ENCODE measurements around the gene PRSS22. TPM values are rescaled to one million over a fixed set of nuclear protein-coding genes. Genes with fewer than 3 reads are reported as not detected.

Gene PRSS22
- total RNA-seq, 1 donor from 2014 or later: not detected

DNA sequence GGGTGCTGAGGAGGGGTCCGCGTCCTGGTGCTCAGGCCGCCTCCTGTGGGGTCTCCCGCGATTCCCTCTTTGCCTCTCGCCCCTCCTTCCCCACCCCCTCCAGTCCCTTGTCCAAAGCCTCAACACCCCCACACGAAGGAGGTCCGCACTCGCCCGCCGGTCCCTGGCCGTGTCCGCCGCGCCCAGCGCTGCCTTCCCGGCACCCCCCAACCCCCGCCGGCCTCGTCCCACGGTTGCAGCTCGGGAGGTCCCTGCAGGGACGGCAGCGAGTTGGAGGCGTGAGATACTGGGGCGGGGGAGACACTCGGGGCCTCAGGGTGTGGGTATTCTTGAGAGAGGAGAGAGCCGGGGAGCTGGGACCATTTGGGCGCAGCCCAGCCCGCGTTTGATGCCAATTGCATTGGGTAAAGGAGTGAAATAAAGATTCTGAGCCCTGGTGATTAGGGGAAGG is 25.5 kb upstream of the PRSS22 start:
- TF ChIP-seq, protein P1, sequence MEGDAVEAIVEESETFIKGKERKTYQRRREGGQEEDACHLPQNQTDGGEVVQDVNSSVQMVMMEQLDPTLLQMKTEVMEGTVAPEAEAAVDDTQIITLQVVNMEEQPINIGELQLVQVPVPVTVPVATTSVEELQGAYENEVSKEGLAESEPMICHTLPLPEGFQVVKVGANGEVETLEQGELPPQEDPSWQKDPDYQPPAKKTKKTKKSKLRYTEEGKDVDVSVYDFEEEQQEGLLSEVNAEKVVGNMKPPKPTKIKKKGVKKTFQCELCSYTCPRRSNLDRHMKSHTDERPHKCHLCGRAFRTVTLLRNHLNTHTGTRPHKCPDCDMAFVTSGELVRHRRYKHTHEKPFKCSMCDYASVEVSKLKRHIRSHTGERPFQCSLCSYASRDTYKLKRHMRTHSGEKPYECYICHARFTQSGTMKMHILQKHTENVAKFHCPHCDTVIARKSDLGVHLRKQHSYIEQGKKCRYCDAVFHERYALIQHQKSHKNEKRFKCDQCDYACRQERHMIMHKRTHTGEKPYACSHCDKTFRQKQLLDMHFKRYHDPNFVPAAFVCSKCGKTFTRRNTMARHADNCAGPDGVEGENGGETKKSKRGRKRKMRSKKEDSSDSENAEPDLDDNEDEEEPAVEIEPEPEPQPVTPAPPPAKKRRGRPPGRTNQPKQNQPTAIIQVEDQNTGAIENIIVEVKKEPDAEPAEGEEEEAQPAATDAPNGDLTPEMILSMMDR (IDR thresholded peaks at IDR 0.05): peak in 1 of 3 experiments; percentile 1
- Histone ChIP-seq H3K36me3 (peaks cover 0 to under 1% of the 10 kb centered on the region in 2 donors), H3K9me3 (no peaks in the 10 kb centered on the region), H3K4me3 (peak overlapping the region; percentile 64 to 86), H3K27me3 (no peaks in the 10 kb centered on the region), H3K4me1 (peaks cover 0 to 5% of the 10 kb centered on the region in 2 donors), H3K27ac (peak overlapping the region; percentile 91 to 94)
- intact Hi-C loops (cut with DNase I): loop anchor here (2.0 kb wide), 1 partner anchor 137 kb away; the partner anchor contains the start of gene TNFRSF12A
- DNase-seq (ENCODE audit: low spot score in 2 of 2): no peak

DNA sequence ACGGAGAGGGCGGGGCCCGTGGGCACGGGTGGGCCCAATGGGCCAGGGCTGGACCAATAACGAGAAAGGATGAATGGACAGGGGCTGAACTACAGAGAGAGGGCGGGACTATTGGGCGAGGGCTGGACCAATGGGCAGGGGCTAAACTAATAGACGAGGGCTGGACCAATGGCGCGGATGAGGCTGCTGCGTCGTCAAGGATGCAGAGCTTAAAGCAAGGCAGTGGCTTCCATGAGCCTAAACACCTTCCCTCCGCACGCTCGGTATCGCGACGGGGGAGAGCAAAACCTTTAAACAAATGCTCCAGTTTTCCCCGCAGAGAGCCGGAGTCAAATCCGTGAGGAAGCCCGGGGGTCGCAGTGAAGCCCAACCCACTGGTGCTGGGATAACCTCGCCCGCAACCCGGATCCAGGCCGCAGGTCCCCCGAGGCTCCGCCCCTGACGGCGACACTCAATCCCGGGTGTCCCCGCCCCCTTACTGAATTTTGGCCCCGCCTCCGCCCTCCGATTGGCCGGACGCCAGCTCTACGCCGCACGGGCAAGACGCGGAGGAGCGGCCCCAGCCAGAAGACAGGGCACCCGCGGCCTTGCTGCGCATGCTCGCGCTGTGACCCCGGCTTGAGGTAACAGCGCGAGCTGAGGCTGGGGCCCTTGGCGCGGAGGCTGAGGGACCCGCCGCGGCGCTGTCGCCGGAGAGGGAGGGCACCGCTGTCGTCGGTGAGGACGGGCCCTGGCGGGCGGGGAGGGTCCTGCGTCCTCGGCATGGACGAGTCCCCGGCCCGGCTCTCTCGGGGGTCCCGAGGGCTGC is 24.9 kb upstream of the PRSS22 start, which contains the start of gene FLYWCH2:
Gene FLYWCH2 (plus strand): TSS at position 566 of the 808 bp plus-strand sequence. CDS start 13,235 bp downstream, outside the sequence.
- TF ChIP-seq, protein P1 (IDR thresholded peaks at IDR 0.05): peak in 1 of 3 experiments; percentile 35
- Histone ChIP-seq H3K4me3 (peak within 1 kb of the TSS; percentile 64 to 86), H3K4me1 (peaks cover 0 to 5% of the 10 kb centered on the region in 2 donors), H3K27me3 (no peaks in the 10 kb centered on the region), H3K27ac (peak within 1 kb of the TSS; percentile 91 to 94), H3K36me3 (no peaks in the 10 kb centered on the region), H3K9me3 (no peaks in the 10 kb centered on the region)
- peak; percentile 96 to 99 for DNase-seq (ENCODE audit: low spot score in 2 of 2)
- intact Hi-C loops (cut with DNase I): loop anchor here (1.0 to 2.0 kb wide), 3 partner anchors 15 to 138 kb away; partner anchors contain the start of gene TNFRSF12A

DNA sequence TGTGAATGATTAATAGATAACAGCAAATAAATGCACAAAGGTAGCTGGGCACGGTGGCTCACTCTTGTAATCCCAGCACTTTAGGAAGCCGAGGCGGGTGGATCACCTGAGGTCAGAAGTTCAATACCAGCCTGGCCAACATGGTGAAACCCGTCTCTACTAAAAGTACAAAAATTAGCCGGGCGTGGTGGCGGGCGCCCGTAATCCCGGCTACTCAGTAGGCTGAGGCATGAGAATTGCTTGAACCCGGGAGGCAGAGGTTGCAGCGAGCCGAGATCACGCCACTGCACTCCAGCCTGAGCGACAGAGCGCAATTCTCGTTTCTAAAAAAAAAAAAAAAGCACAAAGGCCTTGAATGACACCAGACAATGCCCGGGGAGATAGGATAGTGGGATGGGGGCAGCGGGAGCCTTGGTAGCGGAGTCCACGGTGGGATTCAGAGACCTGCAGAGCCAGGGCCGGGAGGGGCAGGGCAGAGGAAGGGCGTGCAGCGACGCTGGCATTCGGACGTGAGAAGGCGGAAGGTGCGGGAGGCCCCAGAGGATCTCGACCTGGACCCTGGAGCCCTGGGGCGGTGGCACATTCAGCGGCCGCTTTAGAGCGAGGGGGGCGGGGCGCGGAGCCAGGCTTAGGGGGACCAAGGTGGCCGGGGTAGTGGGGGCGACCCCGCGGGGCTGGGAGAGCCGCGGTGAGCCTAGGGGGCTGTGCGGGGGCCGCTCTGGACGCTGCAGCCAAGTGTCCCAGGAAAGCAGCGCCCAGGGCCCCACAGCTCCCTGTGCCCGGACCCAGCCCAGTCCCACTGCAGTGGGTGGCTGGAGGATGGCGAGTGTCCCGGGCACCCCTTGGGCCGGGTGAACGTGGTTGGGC is 24.0 kb upstream of the PRSS22 start:
- Histone ChIP-seq H3K27ac (peak overlapping the region; percentile 91 to 94), H3K9me3 (no peaks in the 10 kb centered on the region), H3K36me3 (no peaks in the 10 kb centered on the region), H3K27me3 (no peaks in the 10 kb centered on the region), H3K4me3 (peak overlapping the region; percentile 64 to 86), H3K4me1 (peaks cover 0 to 5% of the 10 kb centered on the region in 2 donors)
- TF ChIP-seq, protein P1 (IDR thresholded peaks at IDR 0.05): no peak
- peak in 1 of 2 donors; percentile 75 for DNase-seq (ENCODE audit: low spot score in 2 of 2)
- intact Hi-C loops (cut with DNase I): loop anchor here (1.0 to 2.0 kb wide), 3 partner anchors 14 to 139 kb away; partner anchors contain the start of gene TNFRSF12A

DNA sequence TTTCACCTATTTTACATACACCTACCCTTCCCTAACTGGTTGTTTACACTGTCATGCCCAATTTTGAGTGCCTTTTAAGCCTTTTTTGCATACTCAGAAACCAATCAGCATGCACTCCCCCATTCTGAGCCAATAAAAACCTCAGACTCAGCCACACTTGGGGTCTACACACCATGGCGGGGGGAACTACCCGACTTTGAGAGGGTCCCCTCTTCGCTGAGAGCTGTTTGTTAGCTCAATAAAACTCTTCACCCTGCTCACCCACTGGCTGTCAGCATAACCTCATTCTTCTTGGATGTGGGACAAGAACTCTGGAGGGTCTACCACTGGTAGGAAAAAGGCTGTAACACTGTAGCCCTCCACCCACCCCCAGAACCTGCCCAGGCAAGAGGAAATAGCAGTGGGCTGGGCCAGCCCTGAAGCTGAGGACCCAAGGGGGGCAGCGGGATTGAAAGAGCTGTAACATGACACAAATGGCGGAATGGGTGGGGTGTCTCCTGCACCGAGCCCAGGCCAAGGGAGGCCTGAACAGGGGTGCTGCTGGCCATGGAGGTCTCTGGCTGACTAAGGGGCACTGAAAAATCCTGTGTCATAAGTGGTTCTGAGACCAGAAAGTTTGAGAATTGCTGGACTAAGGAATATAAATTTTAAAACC is 22.0 kb upstream of the PRSS22 start:
- Histone ChIP-seq H3K27me3 (no peaks in the 10 kb centered on the region), H3K36me3 (no peaks in the 10 kb centered on the region), H3K9me3 (no peaks in the 10 kb centered on the region), H3K27ac (no peak overlapping the region), H3K4me3 (no peak overlapping the region), H3K4me1 (peaks cover 0 to 5% of the 10 kb centered on the region in 2 donors)
- intact Hi-C loops (cut with DNase I): no loop called here
- no peak for DNase-seq (ENCODE audit: low spot score in 2 of 2)
- TF ChIP-seq, protein P1 (IDR thresholded peaks at IDR 0.05): no peak

DNA sequence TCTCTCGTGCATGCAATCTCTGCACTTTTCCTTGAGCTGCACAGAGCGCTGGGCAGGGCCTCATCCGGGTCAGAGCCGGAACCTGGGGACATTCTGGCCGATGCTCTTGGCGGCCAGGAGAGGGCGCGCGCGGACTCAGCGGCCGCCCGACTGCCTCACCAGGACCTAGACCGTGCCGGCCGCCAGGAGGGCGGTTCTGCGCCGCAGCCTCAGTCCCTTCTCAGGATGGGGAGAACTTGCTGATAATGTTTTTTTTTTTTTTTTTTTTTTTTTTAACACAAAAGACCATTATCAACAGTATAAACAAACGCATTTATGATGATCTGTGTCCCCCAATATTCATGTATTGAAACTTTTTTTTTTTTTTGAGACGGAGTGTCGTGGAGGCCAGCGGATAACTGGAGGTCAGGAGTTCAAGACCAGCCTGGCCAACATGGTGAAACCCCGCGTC is 17.0 kb upstream of the PRSS22 start:
- Histone ChIP-seq H3K4me3 (no peak overlapping the region), H3K9me3 (no peaks in the 10 kb centered on the region), H3K36me3 (no peaks in the 10 kb centered on the region), H3K4me1 (no peaks in the 10 kb centered on the region), H3K27me3 (no peaks in the 10 kb centered on the region), H3K27ac (no peak overlapping the region)
- DNase-seq (ENCODE audit: low spot score in 2 of 2): peak; percentile 30 to 87
- TF ChIP-seq, protein P1 (IDR thresholded peaks at IDR 0.05): peak; percentile 88 to 94 (median 94)
- intact Hi-C loops (cut with DNase I): loop anchor here (1.0 to 2.0 kb wide), 2 partner anchors 29 to 44 kb away; no protein-coding TSS in a partner anchor
